Left colon (tissue), 2 donors: ENCODE measurements around the gene SH3BP5. TPM values are rescaled to one million over a fixed set of nuclear protein-coding genes. Genes with fewer than 3 reads are reported as not detected.

Experiments
- ATAC-seq: fragments of 200-7000 bp; cut with Tn5 transposase; one replicate; pipeline ENCODE4 v1.9.1; 2020; ENCODE audit warnings: mild to moderate bottlenecking, moderate library complexity
- DNase-seq, 2 donors: peaks; one replicate each; pipeline ENCODE4 v3.0.0-alpha.2; 2020
- intact Hi-C, 2 donors: fragments of 100-400 bp; cut with DNase I in 1 of 2; cut with micrococcal nuclease in 1 of 2; formaldehyde crosslinking; loops; one replicate each; pipeline versions ENCODE4 v1.11.2 to v1.14.0; 2022; cut with DNase I, micrococcal nuclease
- total RNA-seq, 2 donors: library from RNA; stranded (reverse); fragmentation: NEBNext Ultra II Directional; extraction: Animal tissue kit (Norgen Biotek cat#: 25700); gene quantifications; one replicate each; pipeline ENCODE4 v1.2.1, GENCODE V29; 2021
- donor health status: DM: no; HTN: no; CAD: no.
- donor health status: DM: yes; HTN: yes; CAD: no.

The SH3BP5 gene
- total RNA-seq, 2 donors from 2014 or later = 7.6 to 12.1 TPM

GRCh38 chr3:15228147-15228546 lies 104.2 kb downstream of the SH3BP5 start:
- intact Hi-C loops = loop anchor here in 1 of 2 donors (10.0 kb wide), 1 partner anchor 587 kb away; no protein-coding TSS in a partner anchor
- ATAC-seq = no peak
- no peak for DNase-seq

- DNase-seq (no peak), ATAC-seq (no peak)
- intact Hi-C loops = loop anchor here in 1 of 2 donors (10.0 kb wide), 1 partner anchor 591 kb away; no protein-coding TSS in a partner anchor
Measured at GRCh38 chr3:15223685-15224572, 108.5 kb downstream of the SH3BP5 start.

- intact Hi-C loops = loop anchor here in 1 of 2 donors (10.0 kb wide), 1 partner anchor 593 kb away; no protein-coding TSS in a partner anchor
- DNase-seq = no peak
- ATAC-seq = no peak
Measured at GRCh38 chr3:15221574-15222217, 110.7 kb downstream of the SH3BP5 start.

- no peak for DNase-seq
- intact Hi-C loops = loop anchor here in 1 of 2 donors (10.0 kb wide), 1 partner anchor 594 kb away; no protein-coding TSS in a partner anchor
- no peak for ATAC-seq
Measured at GRCh38 chr3:15220661-15221060, 111.7 kb downstream of the SH3BP5 start.

- intact Hi-C loops = loop anchor here in 1 of 2 donors (10.0 kb wide), 1 partner anchor 595 kb away; no protein-coding TSS in a partner anchor
- no peak for ATAC-seq
- no peak for DNase-seq
Measured at GRCh38 chr3:15220056-15220455, 112.3 kb downstream of the SH3BP5 start.

GRCh38 chr3:15218689-15219088 lies 113.7 kb downstream of the SH3BP5 start:
- ATAC-seq = no peak
- no peak for DNase-seq
- intact Hi-C loops = no loop called here

- intact Hi-C loops = no loop called here
- no peak for ATAC-seq
- no peak for DNase-seq
Measured at GRCh38 chr3:15217841-15218267, 114.5 kb downstream of the SH3BP5 start.

- intact Hi-C loops = no loop called here
- no peak for ATAC-seq
Measured at GRCh38 chr3:15217011-15217671, 115.2 kb downstream of the SH3BP5 start.

GRCh38 chr3:15216501-15216900 lies 115.9 kb downstream of the SH3BP5 start:
- ATAC-seq (no peak), DNase-seq (no peak)
- intact Hi-C loops = no loop called here

More at GRCh38 chr3:15217011-15217671, 115.2 kb downstream of the SH3BP5 start:
- DNase-seq = no peak

- ATAC-seq (no peak), DNase-seq (no peak)
- intact Hi-C loops = no loop called here
Measured at GRCh38 chr3:15215996-15216395, 116.4 kb downstream of the SH3BP5 start.

- no peak for ATAC-seq
- no peak for DNase-seq
- intact Hi-C loops = no loop called here
Measured at GRCh38 chr3:15214758-15215157, 117.6 kb downstream of the SH3BP5 start.

- intact Hi-C loops = no loop called here
- DNase-seq (no peak), ATAC-seq (no peak)
Measured at GRCh38 chr3:15211937-15212336, 120.4 kb downstream of the SH3BP5 start.

GRCh38 chr3:15207836-15208504 lies 124.4 kb downstream of the SH3BP5 start:
- DNase-seq = no peak
- intact Hi-C loops = no loop called here
- no peak for ATAC-seq

- peak; percentile 67 for ATAC-seq
- intact Hi-C loops = no loop called here
- peak; percentile 32 to 51 for DNase-seq
Measured at GRCh38 chr3:15206662-15207576, 125.5 kb downstream of the SH3BP5 start.

GRCh38 chr3:15205934-15206661 lies 126.3 kb downstream of the SH3BP5 start, which contains the start of gene CAPN7:
Gene CAPN7 (plus strand): TSS chr3:15206246. CDS start chr3:15206496, 250 bp downstream.
- intact Hi-C loops = no loop called here
- DNase-seq (peak; percentile 94 to 97), ATAC-seq (peak; percentile 94)

- DNase-seq (no peak), ATAC-seq (no peak)
- intact Hi-C loops = no loop called here
Measured at GRCh38 chr3:15205482-15205933, 126.9 kb downstream of the SH3BP5 start.
